HG02852 (cell line): ENCODE measurements around the gene DGKG.

Experiments used
- ATAC-seq: cut with Tn5 transposase; IDR thresholded peaks from one replicate; pipeline ENCODE4 v1.9.1; 2021; ENCODE audit warnings: mild to moderate bottlenecking, moderate library complexity; ENCODE audit not compliant: unreplicated experiment

Gene DGKG

GRCh38 chr3:186320862-186321568 is 41.0 kb downstream of the DGKG start:
- no peak for ATAC-seq

DNA sequence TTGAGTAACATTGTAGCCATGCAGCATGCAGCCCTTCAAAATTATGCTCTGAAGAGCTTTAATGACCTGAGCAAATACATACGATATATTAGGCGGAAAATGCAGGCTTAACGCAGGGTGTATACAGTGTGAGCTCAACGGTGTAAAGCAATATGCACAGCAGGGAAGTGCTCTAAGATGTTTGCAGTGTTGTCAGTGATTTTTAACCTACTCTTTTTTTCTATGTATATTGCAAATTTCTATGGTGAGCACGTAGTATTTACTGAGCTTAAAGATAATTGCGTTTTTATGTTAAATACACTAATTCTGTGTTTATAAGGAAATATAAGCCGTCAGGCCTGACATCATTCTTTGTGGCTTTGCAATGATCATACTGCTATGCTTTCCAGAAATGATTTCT is 42.1 kb downstream of the DGKG start:
- ATAC-seq: no peak

- ATAC-seq: no peak
These were observed 43.9 kb downstream of the DGKG start for GRCh38 chr3:186318135-186318534.

DNA sequence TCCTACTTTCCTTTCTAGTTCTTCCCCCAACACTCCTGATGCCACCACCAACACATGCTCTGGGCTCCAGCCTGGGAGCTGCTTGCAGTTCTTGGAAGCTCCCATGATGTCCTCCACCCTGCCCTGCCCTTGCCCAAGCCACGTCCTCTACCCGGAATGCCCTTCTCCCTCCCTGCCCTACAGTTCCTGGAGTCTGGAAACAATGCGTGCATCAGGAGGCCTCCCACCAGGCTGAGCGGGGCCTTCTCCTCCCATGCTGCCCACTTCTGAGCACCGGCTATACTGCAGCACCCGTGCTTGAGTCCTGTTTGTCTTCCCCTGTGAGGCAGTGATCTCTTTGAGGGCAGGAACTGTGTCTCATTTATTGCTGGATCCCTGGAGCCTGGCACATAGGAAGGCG is 44.6 kb downstream of the DGKG start:
- no peak for ATAC-seq

- no peak for ATAC-seq
These were observed 45.3 kb downstream of the DGKG start for GRCh38 chr3:186316666-186317260.

GRCh38 chr3:186315581-186316354 is 46.3 kb downstream of the DGKG start:
- ATAC-seq: no peak

DNA sequence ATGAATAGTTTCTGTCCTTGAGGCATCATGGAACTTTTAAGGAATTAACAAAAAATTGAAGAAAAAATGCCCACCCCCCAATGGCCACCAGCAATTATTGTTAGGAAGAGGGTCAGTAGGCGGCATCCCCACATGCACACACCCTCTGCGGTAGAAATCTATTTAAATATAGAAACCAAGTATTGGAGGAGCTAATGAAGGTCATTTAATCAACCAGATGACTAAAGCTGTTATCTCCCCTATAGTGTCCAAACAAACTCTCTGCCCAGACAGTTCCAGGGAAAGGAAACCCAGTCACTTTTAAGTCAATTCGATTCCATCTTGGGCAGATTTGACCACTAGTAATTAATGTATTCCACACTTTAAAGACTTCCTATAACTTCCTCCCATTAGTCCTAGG is 47.1 kb downstream of the DGKG start:
- ATAC-seq: no peak

- no peak for ATAC-seq
These were observed 50.6 kb downstream of the DGKG start for GRCh38 chr3:186311441-186311840.

DNA sequence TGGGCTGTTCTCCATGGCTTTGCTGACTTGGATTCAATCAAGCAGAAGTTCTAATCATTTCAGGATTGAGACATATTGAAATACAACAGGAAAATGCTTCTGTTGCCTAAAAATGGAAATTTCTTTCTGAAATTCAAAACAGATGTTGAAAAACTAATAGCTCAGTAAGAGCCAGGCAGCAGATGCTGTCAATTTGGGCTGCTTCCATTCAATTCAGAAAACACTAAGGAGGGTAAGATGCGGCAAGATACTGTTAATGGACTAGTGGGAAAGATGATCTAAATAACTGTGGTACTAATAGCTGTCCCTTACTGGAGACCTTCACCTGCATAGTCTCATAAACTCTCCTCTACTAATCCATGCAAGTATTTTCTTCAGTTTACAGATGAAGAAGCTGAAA is 53.5 kb downstream of the DGKG start:
- no peak for ATAC-seq

- no peak for ATAC-seq
These were observed 54.3 kb downstream of the DGKG start for GRCh38 chr3:186307594-186308221.

DNA sequence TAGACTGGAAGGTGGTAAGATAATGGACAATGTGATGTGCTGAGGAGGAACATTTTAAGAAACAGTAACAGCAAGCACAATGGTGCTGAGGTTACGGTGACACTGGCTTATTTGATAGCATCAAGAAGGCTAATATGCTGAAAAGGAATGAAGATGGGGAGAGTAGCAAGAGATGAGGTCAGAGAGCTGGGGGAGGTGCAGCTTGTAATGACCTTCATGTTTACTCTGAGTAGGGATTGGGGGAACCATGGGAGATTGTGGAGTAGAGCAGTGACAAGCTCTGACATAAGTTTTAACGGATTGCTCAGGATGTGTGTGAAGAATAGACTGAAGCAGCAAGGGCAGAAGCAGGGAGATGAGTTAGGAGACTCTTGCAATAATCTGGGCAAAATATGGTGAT is 56.7 kb downstream of the DGKG start:
- ATAC-seq: no peak

GRCh38 chr3:186303965-186304364 is 58.1 kb downstream of the DGKG start:
- ATAC-seq: no peak

DNA sequence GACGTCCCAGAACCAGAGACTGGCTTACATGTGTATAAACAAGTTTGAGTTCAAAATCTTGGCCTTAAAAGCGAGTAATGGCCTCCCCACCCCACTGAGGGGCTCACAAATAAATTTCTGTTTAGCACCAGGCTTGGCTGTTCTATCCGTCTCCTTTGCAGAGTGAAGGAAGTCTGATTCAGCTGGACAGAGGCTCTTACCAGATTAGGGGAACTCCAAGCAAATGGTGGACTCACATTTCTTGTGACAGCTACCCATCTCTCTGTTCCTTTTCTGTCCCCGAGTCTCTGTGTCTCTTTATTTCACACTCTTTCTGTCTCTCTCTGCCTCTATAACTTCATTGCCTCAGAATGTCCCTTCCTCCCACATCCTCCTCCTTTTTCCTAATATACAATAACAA is 62.7 kb downstream of the DGKG start:
- no peak for ATAC-seq

- no peak for ATAC-seq
These were observed 63.2 kb downstream of the DGKG start for GRCh38 chr3:186298876-186299275.

DNA sequence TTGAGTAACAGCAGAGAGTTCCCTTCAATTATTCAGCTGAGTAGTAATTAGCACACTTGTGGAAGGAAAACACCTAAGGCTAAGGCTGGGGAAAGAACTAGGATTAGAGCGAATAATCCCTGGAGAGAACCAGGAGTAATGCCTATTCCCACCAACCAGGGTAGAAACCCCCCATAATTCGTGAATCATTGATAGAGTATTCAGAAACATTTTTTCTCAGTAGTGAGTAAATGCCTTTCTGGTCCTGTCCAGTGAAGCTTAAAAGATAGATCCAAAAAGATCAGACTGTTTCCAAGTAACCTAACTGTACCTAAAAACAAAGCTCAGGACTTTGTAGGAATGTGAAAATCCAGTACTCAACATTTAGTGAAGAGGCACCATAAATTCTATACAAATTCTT is 71.2 kb downstream of the DGKG start:
- ATAC-seq: no peak

DNA sequence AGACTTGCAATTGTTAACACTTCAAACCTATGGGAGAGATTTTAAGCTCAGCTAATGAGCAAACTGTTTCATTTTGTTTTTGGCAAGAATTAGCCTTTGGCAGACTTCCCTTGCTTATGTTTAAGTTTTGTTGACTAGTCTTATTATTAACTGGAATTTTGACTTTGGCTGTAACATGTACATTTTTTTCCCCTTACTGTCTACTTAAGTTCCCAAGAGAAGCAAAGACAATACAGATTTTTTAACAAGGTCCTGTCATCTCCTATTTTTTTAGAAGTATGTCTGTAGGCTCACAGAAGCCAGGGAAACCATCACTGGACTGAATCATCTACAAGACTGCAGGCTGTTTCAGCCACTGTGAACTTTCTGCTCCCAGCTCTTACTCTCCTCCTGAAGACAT is 74.3 kb downstream of the DGKG start:
- no peak for ATAC-seq

DNA sequence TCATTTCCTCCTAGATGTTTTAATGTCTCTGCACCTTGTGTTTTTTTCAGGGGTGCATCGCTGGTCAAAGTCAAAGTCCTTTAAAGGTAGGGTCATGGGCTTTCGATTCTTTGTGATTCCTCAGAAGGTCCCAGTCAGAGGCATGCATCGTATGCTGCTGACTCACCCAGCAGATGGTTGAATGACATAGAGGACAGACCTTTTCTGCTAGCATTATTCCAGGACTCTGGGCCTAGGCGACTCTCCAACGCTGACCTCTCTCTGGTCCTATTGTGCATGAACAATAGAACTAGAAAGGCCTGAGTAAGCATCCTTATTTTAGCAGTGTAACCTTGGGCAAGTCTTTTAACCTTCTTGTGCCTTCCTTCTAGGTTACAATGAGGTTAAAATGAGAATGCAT is 75.9 kb downstream of the DGKG start:
- no peak for ATAC-seq

GRCh38 chr3:186284661-186285060 is 77.4 kb downstream of the DGKG start:
- no peak for ATAC-seq

- ATAC-seq: no peak
These were observed 77.7 kb downstream of the DGKG start for GRCh38 chr3:186284349-186284652.

- ATAC-seq: no peak
These were observed 78.2 kb downstream of the DGKG start for GRCh38 chr3:186283651-186284348.

GRCh38 chr3:186283096-186283495 is 78.9 kb downstream of the DGKG start:
- ATAC-seq: no peak
